ENCODE results near the gene SLC22A15.

DNA sequence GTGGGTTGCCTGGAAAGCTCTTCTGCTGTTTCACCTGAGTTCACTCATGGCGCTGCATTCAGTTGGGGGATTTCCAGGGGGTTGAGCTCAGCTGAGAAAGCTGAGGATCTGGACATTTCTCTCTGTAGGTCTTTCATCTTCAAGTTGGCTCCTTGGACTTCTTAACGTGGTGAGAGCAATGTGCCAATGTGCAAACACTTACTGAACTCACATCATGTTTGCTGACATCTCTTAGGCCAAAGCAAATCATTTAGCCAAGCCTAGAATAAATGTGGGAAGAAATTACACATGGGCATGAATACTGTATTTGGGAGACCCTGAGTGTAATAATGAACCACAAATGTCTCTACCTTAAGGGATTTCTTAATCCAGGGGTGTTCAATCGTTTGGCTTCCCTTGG, 42.7 kb upstream of the SLC22A15 start:
- TF ChIP-seq, protein P1, sequence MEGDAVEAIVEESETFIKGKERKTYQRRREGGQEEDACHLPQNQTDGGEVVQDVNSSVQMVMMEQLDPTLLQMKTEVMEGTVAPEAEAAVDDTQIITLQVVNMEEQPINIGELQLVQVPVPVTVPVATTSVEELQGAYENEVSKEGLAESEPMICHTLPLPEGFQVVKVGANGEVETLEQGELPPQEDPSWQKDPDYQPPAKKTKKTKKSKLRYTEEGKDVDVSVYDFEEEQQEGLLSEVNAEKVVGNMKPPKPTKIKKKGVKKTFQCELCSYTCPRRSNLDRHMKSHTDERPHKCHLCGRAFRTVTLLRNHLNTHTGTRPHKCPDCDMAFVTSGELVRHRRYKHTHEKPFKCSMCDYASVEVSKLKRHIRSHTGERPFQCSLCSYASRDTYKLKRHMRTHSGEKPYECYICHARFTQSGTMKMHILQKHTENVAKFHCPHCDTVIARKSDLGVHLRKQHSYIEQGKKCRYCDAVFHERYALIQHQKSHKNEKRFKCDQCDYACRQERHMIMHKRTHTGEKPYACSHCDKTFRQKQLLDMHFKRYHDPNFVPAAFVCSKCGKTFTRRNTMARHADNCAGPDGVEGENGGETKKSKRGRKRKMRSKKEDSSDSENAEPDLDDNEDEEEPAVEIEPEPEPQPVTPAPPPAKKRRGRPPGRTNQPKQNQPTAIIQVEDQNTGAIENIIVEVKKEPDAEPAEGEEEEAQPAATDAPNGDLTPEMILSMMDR (conservative IDR thresholded peaks at IDR 0.05; ENCODE audit: low read depth, low read length): no peak
- TF ChIP-seq EZH2 (IDR thresholded peaks at IDR 0.05; ENCODE audit: low read length, unreplicated experiment) (no peak), EZH2phosphoT487 (IDR thresholded peaks at IDR 0.05; ENCODE audit: borderline replicate concordance, low read length) (no peak)

All from PC-3 (cell line).